Measurements from ENCODE around the gene CRTC2.
A peak's percentile ranks its signal among the peaks of the same experiment; 100 is the strongest.

Gene CRTC2

DNA sequence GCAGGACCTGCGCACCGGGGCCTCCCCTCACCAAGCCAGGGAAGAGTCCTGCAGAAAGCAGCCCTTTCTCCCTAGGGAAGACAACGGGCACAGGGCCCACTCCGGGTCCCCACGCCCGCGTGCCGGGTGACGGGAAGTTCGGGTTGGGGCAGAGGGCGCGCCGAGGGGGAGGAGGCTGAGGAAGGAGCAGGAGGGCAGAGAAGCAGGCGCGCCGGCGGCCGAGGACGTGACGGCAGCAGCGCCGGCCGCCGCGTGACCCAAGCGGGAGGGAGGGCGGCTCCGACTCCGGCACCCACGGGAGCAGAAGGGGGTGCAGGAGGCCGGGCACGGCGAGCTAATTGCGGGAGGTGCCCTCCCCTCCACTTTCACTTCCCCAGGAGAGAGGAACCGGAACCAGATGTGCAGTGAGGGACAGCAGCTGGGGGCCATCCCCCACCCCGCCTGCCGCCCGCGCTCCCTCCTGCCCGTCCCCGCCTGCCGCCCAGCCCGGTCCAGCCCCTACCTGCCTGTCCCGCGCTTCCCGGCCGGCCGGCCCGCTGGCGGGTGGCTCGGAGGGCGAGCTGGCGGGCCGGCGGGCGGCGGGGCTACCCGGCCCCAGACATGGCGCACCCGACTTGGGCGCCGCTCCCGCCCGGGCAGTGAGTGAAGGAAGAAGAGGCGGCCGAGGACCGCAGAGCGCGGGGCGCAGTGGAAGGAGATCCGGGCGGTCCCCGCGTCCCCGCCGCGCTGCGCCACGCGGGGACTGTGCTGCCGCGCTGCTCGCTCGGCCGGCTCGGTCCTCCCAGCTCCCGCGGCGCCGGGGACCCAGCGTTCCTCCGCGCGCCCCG is 12.4 kb downstream of the CRTC2 start:
- peak; percentile 79 for DNase-seq (ENCODE audit: low spot score)

DNA sequence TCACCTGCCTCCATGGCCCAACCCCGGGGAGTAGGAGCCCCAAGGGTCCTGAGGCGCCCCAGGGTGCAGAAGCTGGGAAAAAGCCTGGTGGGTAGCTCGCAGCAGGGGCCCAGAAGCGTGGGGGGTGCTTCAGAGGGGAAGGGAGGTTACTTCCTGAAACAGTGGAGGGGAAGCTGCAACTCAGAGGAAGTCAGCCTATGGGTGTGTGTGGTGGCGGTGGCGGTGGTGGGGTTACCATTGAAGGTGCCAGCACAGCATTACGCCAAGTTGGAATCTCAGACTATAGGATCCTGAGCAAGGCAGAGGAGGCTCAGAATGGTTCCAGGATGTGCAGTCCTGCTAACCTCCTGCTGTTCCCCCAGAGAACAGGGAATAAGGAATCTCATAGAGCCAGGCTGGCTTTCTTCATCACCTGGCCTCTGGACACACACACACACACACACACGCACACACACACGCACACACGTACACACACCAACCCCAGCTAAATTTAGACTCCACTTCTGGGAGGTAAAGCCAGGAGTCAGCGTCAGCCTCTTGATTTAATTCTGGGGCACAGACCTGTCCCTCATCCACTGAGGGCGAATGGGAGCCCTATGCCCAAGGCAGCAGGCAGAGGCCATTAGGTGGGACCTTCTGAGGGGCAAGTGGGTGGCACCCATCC is 13.1 kb downstream of the CRTC2 start:
- DNase-seq (ENCODE audit: low spot score), result peak; percentile 58

DNA sequence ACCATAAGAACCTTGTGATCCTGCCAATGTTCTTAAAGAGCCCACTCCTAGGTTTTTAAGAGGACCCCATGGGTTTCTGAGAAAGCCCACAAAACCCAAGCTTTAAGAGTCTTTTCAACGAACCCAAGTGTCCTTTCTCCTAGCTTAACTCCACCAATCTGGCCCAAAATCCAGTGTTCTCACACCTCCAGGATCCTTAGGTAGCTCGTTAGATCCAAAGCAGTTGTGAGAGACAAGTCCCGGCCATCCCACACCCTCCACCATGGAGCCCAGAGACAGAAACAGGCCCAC is 13.6 kb downstream of the CRTC2 start:
- DNase-seq (ENCODE audit: low spot score), result no peak

DNA sequence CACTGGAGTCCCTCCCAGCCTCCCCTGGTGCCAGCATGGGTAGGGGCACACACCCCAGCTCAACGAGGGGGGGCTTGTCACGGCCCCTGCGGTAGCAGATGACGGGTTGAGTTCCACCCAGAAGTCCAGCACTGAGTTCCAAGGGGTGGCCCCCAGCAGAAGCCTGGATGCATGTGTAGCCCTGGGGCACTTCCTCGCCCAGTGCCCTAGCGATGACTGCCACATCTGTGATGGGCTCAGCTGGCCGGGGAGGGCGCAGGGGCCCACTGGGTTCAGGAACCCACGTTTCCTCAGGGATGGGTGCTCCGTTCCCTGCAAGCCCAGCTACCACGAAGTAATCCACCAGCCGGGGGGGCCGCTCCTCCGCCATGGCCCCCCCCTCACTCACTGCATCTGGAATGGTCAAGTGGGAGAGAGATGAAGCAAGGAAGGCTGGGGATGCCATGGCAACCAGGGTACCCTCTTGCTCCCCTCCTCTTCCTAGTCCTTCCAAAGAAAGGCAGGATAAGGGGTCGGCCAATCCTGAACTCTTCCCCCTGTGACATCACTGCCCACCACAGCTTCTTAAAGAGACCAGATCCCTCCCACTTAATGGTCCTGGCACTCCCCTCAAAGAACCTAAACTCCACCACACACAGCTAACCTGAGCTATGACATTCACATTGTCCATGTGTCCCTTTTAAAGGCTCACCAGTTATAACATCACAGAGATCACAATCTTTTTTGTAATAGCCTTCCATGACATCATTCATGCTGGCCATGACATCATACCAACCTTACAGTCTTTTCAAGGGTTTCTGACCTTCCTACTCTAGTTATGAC is 14.2 kb downstream of the CRTC2 start:
- no peak for DNase-seq (ENCODE audit: low spot score)

DNA sequence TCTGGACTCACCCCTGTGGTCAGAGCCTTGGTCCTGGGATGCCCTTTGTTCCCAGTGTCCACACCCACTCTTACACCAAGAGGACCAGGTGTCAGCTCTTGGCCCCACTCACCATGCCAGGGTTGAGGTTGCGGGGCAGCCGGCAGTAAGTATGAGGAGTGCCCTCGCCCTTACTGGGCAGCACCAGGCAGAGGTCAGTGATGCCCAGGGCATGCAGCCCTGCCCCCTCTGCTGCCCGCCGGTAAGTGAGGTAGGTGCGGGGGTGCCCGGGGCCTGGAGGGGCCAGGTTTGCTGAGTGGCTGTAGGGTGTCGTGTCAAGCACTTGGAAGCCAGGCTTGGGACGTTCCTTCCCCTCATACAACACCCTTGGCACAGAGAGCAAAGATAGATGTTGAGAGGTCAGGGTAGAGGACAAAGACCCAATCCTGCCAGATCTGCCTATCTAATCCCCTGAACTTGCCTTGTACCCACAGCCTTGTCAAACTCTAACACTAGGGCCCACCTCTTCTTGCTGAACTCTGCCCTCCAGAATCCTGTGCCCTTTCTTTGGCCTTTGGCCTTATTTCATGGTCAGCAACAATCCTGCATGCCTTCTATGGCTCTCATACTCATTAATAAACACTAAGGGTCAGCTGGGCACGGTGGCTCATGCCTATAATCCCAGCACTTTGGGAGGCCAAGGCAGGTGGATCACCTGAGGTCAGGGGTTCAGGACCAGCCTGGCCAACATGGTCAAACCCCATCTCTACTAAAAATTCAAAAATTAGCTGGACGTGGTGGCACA is 15.5 kb downstream of the CRTC2 start:
- no peak for DNase-seq (ENCODE audit: low spot score)

DNA sequence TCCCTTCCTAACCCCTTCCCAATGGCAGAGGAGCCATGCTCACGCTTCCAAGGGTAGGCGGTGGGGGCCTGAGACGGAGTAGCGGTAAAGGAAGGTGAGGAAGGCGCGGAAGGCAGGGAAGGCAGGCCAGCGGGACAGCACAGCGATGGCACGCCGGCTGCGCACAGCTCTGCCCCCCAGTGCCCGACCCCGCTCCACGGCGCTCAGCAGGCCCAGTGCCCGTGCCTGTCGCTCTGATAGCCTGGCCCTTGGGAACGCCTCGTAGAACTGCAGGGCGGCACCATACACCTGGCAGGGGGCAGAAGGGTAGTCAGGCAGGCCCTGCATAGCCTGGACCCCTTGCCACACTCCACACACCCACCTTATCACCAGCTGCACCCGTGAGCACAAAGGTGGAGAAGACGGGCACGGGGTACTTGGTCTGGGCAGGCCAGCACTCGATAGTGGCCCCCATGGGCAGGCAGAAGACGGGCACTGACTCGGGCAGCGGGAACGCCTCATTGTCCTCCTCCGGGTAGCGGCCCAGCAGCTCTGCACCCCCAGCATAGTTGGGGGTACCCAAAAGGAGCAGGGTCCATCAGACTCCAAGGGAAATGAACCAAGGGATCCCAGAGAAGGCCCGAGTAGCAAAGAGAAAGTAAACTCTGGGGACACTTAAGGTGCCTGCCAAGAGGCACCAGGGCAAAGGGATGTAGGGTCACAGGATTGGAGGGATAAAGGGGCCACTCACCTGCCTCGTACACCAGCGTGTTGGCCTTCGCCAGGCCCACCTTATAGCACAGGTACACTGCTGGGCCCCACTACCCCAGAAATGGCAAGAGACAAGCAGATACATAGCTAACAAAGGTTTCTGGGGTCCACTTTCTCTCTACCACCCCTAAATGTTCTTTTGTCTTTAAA is 16.3 kb downstream of the CRTC2 start:
- DNase-seq (ENCODE audit: low spot score), result no peak

DNA sequence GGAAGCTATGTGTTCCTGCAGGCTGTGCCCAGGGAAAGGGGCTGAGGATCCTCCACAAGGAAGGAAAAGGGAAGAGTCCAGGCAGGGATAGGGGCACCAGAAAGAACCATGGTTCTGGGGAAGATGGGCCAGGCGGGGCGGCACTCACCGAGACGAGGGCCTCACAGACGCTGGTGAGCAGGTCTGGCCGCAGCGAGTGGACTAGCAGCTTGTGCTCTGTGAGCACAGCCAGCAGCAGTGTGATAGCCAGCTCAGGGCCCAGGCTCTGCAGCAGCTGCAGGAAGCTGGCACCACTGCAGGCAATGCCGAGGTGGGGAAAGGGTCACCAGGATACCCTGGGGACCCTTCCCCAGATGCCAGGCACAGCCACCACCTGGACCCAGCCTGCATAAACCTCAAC is 17.7 kb downstream of the CRTC2 start:
- DNase-seq (ENCODE audit: low spot score), result no peak

DNA sequence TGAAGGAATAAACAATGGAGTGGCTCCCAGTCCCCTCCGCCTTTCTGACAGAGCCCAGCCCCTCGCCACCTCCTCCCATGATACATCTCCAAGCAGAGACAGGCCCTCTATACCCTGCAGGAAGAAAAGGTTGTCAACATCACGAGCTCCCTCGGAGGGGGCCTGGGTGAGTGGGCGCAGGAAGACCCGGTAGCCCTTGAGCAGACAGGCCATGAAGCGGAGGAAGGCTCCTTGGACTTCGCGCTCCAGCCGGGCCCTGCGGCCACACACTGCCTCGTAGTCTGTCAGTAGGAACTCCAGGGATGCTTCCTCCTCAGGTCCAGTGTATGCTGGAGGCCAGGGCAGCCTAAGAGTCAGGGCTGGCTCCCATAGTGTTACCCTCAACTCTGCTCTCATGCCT is 18.9 kb downstream of the CRTC2 start:
- DNase-seq (ENCODE audit: low spot score), result no peak

DNA sequence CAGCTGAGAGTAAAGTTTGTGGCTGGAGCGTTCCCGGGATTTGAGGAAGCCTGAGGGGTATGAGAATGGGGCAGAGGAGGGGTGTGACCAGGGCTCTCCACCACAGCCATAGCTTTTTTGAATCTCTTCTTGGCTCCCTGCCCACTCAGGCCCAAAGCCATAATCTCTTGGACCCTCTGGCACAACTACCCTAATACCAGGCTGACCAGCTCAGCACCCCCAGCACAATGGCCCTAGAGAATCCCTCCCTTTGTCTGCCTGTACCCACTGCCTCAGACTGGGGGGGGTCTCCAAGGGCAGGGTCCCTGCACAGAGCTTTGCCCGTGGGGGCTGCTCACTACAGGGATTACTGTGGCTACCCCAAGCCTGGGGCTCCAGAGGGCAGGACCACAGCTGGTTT is 19.4 kb downstream of the CRTC2 start:
- no peak for DNase-seq (ENCODE audit: low spot score)

DNA sequence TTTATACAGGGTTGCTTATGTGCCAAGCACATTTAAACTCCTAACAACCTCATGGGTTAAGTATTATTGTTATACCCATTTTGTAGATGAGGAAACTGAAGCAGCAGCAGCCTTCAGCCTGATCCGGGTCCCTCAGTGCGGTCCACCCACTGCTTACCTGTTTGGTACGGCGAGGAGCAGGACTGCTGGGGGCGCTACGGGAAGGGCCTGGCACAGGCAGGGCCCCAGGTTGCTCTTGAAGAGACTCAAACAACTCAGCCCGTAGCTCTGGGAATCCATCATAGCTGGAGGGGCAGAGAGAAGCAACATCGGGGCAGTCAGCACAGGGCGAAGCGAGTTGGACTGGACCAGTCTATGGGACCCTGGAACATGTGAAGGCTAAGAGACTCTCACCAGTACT is 21.1 kb downstream of the CRTC2 start:
- no peak for DNase-seq (ENCODE audit: low spot score)

DNA sequence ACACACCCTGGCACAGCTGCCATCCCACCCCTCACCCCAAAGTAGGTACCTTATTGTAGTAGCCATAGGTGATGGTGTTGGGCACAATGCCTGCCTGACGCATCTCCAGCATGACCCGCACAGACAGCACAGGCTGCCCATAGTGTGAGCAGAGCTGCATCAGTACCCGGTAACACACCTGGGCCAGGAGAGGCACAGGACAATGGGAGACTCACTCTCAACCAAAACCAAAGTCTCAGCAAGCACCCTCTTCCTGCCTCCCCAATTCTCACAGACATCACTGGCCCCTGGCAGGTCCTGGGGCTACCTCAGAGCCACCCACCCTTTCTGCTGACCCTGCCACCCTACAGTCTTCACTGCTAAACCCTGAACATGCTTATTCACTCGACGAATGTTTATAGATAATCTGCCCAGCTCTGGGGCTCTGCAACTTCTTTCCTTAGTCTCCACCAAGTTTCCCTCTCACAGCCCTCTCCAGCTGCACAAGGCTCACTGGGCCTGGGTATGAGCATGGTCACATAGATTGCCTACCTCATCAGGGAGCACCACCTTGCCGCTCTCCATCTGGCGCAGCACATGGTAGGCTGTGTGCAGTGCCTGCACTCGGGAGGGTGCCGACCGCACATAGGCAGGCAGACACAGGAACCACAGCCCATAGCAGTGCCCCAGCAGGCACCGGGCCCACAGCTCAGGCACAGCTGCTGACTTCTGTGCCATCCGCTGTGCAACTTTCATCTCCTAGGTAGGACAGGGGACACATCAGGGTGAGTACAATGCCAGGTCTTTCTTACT is 22.2 kb downstream of the CRTC2 start:
- no peak for DNase-seq (ENCODE audit: low spot score)

DNA sequence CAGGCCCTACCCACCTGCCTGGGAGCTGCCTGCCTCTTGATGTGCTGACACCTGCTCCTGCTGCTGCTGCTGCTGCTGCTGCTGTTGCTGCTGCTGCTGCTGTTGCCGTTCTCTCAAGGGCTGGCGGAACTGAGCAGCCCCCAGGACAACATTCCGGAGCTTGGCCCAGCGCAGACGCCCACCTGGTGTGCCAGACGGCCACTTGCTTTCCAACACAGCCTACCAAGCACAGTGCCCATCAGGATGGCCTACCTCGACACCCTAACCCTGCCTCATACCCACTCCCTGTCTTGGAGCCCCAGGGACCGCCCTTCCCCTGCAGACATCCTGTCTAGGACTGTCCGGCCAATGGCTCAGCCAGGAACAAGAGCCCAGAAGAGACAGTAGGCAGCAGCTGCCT is 23.7 kb downstream of the CRTC2 start:
- no peak for DNase-seq (ENCODE audit: low spot score)

DNA sequence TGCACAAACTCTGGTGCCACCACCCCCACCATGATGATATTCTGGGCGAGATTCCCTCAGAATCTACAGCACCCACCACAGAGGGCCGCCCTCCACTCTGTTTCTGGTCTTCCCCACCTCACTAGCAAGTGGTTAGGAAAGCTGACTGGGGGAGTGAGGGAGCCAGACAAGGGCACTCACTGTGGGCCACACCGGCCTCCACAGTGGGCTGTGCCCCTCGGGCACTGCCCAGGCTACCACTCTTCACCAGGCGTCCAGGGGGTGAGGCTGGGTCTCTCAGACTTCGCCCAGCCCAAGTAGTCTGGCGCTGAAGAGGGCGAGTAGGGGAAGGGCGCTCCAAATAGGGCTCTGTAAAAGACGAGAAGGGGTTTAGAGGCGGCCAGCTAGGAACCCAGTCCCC is 24.5 kb downstream of the CRTC2 start:
- no peak for DNase-seq (ENCODE audit: low spot score)

DNA sequence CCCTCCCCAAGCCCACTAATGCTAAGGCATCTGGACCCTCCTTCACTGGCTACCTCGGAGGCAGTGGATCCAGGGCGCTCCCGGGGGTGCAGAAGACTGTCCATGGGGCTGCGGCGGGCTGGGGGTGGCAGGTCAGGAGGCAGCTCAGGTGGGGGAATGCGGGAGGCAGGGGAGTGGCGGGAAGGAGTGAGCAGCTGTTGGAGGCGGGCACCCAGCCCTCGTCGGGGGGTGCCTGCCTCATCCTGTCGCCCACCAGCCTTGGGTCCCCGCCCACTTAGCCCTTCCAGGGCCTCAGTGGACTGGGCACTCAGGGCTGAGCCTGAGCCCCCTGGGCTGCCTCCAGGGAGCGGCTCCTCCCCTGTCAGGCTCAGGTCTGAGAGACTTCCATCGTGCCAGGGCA is 25.0 kb downstream of the CRTC2 start:
- DNase-seq (ENCODE audit: low spot score), result no peak

DNA sequence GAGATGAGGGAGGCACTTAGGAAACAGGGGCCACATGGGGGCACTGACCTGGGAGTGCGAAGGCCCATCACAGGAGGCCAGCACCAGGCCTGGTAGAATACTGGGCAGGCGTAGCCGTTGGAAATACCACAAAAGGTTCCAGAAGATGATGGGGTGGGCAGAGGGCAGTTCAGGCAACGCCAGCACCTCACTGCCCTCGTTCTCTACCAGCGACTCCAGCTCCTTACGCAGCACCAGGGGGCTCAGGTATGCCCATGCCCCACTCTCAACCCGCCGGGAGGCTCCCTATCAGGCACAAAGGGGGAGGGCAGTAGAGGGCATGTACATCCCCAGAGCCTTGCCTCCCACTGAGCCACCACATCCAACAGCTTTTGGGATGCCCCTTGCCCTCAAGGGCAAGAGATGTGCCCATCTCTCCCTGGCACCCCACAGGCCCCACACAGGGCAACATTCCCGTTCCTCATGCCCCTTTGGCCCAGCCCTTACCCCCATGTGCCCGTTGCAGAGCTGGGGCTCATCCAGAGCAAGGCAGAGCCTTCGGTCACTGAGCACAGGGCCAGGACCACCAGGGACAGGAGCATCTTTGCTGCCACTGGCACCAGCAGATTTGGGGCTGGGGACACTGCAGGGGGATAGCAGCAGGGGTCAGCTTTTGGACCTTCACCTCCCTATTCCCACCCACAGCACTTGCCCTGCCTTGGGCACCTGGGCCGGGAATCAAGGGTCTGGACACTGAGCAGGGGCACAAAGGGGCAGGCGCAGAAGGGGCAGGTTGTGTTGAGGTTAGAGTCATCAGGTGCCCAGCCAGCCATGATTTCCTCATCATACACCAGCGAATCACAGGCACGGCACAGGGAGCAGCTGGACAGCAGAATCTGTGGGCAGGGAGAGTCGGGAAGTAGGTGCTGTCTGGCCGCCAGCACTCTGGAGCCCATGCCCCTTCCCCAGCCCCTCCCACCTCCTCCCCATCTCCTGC is 26.0 kb downstream of the CRTC2 start:
- no peak for DNase-seq (ENCODE audit: low spot score)

DNA sequence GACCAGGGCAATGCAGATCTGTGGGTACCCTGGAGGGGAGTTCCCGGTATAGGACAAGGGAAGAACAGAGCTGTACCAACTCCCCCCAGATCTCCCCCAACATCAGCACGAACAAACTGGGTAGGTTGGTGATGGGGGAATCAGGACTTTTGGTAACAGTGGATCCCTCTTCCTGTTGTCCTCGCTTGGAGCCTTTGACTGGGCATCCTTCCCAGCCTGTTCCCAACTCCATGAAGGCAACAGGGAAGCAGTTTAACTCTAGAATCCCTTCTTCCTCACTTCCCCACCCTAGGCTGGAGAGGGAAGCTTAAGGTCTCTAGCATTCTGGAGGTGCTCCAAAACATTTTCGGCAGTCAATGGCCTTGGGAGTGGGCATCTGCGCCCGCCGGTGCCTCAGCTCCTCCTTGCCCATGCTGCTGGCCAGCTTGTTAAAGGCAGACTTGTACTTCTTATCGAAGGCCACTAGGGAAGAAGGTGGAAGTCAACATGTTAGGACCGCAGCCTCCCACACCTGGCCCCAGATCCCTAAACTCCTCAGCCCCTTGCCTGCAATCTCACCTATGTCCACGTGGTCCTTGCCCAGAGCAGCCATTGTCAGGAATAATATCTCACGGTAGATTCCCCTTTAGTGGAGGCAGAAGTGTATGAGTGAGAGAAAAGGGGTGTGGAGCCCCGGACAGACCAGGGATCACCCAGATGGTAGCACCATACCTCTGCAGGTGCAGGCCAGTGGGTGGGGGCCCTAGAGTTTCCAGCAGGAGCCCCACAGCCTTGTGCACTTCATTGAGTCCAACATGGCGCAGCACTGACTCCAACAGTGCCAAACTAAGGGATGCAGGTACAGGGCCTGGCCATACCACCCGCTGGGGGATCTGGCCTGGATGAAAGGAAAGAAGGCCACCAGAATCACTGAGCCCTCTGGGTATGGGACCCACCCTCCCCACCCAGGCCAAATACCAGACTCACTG is 28.1 kb downstream of the CRTC2 start:
- DNase-seq (ENCODE audit: low spot score), result no peak

DNA sequence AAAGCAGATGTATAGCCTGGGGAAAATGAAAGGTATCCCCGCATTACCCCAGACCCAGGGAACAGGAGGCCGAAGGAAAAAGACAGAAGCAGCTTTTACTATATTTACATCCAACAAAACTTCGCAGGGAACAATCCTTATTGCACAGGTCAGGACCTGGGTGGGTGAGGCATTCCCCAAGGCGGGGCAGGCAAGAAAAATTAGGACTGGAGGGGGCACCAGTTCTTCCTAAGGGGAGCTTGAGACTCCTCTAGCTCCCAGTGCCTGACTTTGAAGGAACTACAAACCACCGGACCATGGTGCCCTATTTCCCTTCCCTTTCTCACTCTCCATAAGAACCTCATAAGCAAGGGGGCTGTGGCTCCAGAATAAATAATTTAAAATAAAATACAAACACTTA is 29.0 kb downstream of the CRTC2 start:
- no peak for DNase-seq (ENCODE audit: low spot score)

DNA sequence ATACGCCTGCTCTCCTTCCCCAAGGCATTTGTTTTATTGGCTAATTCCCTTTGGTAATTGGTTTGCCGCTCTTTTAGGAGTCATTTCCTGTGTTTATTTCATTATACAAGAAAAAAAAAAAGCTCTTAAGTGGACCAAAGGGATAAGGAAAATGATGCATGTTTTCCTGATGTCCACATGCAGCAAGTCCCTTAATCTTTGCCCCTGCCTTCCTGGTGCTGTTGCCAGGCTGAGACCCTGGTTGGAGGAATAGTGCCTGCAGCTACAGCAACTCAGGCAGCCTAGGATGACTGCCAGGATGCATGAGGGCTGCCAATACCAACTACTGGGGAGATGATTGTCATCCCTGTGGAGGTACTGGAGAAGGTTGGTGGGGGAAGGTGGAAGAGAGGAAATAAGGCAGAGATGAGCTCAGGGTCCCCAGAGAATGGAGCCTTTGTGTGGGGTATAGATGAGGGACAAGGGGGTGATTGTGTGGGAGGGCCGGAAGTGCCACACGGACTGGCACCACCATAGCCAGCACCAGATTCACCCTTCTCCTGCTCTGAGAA is 29.5 kb downstream of the CRTC2 start:
- peak; percentile 27 for DNase-seq (ENCODE audit: low spot score)

Measured in hepatic stellate cell (primary cell).